Heart left ventricle (tissue), 16 donors: ENCODE measurements around the gene PARD3B. TPM values are rescaled to one million over a fixed set of nuclear protein-coding genes. Genes with fewer than 3 reads are reported as not detected.

Source experiments
- ATAC-seq, 4 donors: fragments of 200-7000 bp; cut with Tn5 transposase; one replicate each; pipeline ENCODE4 v1.9.1; 2020 to 2022; ENCODE audit warnings: moderate library complexity in 4 of 4, mild to moderate bottlenecking in 3 of 4, moderate number of reproducible peaks in 1 of 4
- DNase-seq, 5 donors: peaks; one replicate each; pipeline ENCODE4 v3.0.0-alpha.2; 2020
- H3K27ac ChIP-seq, 12 donors: fragments of 200-600 bp; sonication (generic) in 4 of 12; one replicate each; pipeline versions ENCODE4 v1.5.0 to v1.8.0; 2016 to 2022; ENCODE audit warnings: mild to moderate bottlenecking in 2 of 12
- H3K27me3 ChIP-seq, 9 donors: fragments of 200-600 bp; sonication (generic) in 2 of 9; one replicate each; pipeline versions ENCODE4 v1.5.1 to v1.8.0; 2016 to 2022; ENCODE audit warnings: mild to moderate bottlenecking in 3 of 9
- H3K36me3 ChIP-seq, 9 donors: fragments of 200-600 bp; sonication (generic) in 2 of 9; one replicate each; pipeline versions ENCODE4 v1.5.0 to v1.8.0; 2018 to 2022; ENCODE audit warnings: mild to moderate bottlenecking in 2 of 9
- H3K4me1 ChIP-seq, 12 donors: fragments of 200-600 bp; sonication (generic) in 4 of 12; one replicate each; pipeline versions ENCODE4 v1.5.0 to v1.8.0; 2016 to 2022; ENCODE audit warnings: mild to moderate bottlenecking in 3 of 12
- H3K4me3 ChIP-seq, 12 donors: fragments of 200-600 bp; sonication (generic) in 4 of 12; one replicate each; pipeline versions ENCODE4 v1.5.0 to v1.8.0; 2017 to 2022; ENCODE audit warnings: mild to moderate bottlenecking in 9 of 12, moderate library complexity in 4 of 12
- H3K9me3 ChIP-seq, 12 donors: fragments of 200-600 bp; sonication (generic) in 4 of 12; one replicate each; pipeline versions ENCODE4 v1.5.0 to v1.8.0; 2016 to 2022; ENCODE audit warnings: mild to moderate bottlenecking in 1 of 12
- POLR2A ChIP-seq, 2 donors: fragments of 450-650 bp; IDR thresholded peaks; one replicate each; pipeline ENCODE4 v1.6.1; 2017; ENCODE audit warnings: antibody characterized with exemption in 2 of 2, mild to moderate bottlenecking in 2 of 2, moderate library complexity in 2 of 2
- WGBS, 4 donors: extraction: QIAGEN DNeasy Blood & Tissue Kit in 2 of 4; methylation state at CpG; one replicate each; pipeline versions ENCODE4 v1.1.5 to v1.1.7; 2013 to 2018; 5-methylcytosine and 5-hydroxymethylcytosine counted together
- intact Hi-C, 10 donors: fragments of 100-400 bp; cut with DNase I; formaldehyde crosslinking; loops; one replicate each; pipeline versions ENCODE4 v1.11.1 to v1.14.2; 2022
- polyA plus RNA-seq, 2 donors: library from polyadenylated mRNA; stranded (reverse); fragments of 200-250 nt; gene quantifications; one replicate each; pipeline ENCODE4 v1.2.3, GENCODE V29; 2013
- total RNA-seq, 9 donors: library from RNA; depleted of rRNA in 2 of 9; stranded (reverse); fragments of >200 nt in 2 of 9; fragmentation: NEBNext Ultra II Directional in 3 of 9; extraction: Animal tissue kit (Norgen Biotek cat#: 25700) in 3 of 9; gene quantifications; one replicate each; pipeline versions ENCODE4 v1.1.0 to v1.2.4, GENCODE V29; 2016 to 2023
- TF ChIP-seq, protein P1 (sequence below), 12 donors: fragments of 200-600 bp; sonication (generic) in 4 of 12; IDR thresholded peaks; one replicate each; pipeline versions ENCODE4 v1.5.0 to v1.8.0; 2018 to 2022; ENCODE audit warnings: antibody characterized with exemption in 12 of 12, mild to moderate bottlenecking in 5 of 12
- donor health status: ischemic (EF 13 %, LVEDD 7.1; RV severe dilation, severe dysfunction).
- donor health status: healthy with polysubstance abuse.
- donor health status: DM: no; HTN: yes; CAD: no.
- donor health status: DM: no; HTN: no; CAD: no.
- donor health status: ischemic (EF 25% LVEDD 6.9; RV normal size, moderate dysfunction).
- donor health status: ischemic (EF 25% LVEDD 5.7; RV mildly dilated, moderate dysfunction).
- donor health status: healthy.
- donor health status: DM: yes; HTN: yes; CAD: no.
- donor health status: ischemic (EF 35%, LVEDD 5.7; RV mildly dilated, moderate dysfunction).
- donor health status: nonischemic (EF 11% LVEDD 7.7; RV severe dilation, severe dysfunction).
- donor health status: DM: yes; HTN: yes; CAD: no.
- donor health status: PGD.
- donor health status: ischemic (EF 29% LVEDD 5.4; RV normal size, mild dysfunction).
- donor health status: nonischemic (EF 23%, LVEDD 6.1; RV moderate dilation, normal function).

The PARD3B gene
- total and polyA plus RNA-seq, 11 donors = 0.71 to 15.1 (median 6.2) TPM

DNA sequence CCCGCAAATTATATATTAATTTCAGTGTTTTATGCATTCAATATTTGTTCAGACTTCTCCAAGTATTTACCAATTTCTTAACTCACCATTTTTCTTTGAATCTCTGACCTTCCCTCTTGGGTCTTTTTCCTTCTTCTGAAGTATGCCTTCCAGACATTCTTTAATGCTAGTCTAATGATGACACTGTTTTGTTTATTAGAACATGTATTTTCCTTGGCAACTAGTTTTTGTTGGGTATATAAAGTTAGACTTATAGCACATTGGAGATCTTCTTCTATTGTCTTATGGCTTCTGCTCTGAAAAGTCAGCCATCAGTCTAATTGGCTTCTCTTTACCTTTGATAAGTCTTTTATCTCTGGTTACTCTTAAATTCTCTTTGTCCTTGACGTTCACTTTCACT is 713.8 kb downstream of the PARD3B start:
- no peak for ATAC-seq
- no peak for DNase-seq
- Histone ChIP-seq H3K4me3 (no peak overlapping the region), H3K36me3 (no peaks in the 10 kb centered on the region), H3K27ac (no peak overlapping the region), H3K27me3 (no peaks in the 10 kb centered on the region), H3K4me1 (no peaks in the 10 kb centered on the region), H3K9me3 (peaks cover 0 to 4% (median 0%) of the 10 kb centered on the region in 12 donors)
- intact Hi-C loops = no loop called here
- 77 to 84% (median 80%) methylated on average over 2 of the region's 2 CpGs for WGBS, 4 donors
- TF ChIP-seq, protein P1, sequence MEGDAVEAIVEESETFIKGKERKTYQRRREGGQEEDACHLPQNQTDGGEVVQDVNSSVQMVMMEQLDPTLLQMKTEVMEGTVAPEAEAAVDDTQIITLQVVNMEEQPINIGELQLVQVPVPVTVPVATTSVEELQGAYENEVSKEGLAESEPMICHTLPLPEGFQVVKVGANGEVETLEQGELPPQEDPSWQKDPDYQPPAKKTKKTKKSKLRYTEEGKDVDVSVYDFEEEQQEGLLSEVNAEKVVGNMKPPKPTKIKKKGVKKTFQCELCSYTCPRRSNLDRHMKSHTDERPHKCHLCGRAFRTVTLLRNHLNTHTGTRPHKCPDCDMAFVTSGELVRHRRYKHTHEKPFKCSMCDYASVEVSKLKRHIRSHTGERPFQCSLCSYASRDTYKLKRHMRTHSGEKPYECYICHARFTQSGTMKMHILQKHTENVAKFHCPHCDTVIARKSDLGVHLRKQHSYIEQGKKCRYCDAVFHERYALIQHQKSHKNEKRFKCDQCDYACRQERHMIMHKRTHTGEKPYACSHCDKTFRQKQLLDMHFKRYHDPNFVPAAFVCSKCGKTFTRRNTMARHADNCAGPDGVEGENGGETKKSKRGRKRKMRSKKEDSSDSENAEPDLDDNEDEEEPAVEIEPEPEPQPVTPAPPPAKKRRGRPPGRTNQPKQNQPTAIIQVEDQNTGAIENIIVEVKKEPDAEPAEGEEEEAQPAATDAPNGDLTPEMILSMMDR (IDR thresholded peaks at IDR 0.05) = no peak
- TF ChIP-seq POLR2A (IDR thresholded peaks at IDR 0.05) = no peak

DNA sequence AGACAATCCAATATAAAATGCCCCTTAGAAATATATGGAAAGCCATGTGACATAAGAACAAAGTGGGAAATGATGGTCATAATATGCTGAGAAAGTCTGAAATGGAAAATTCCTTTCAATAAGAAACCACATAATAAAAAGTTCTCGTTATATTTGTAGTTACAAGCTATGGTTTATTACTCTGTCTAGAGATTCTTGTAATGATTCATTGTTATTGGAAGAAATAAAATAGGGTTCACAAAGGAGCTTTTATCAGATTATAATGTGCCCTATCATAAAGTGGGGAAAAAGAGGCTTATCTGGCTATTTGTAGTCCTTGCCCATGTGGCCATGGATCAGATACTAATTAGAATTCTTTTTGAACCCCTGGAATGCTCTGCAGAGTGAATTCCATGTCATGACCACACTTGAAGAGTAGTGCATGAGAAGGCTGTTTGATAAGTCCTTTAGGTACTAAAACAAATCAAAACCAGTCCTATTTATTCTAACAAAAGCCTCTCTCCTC is 716.3 kb downstream of the PARD3B start:
- 87 to 96% (median 94%) methylated on average over 1 of the region's 1 CpG for WGBS, 4 donors

DNA sequence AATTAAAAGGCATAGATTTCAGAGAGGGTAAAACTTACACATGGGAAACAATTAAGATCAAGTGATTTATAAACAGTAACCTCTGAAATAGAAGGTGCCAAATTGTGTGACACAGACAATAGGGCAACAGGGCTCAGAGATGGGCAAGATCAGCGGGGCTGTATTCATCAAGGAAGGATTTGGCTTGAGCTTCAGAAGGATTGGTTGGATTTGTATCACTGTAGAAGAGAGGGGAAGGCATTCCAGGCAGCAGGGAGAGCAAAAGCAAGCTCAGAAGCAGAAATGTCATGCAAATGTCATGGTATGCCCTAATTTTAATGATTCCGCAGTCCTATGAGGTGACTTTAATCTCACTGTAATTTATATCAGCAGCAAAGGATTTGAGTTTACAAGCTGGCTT is 722.0 kb downstream of the PARD3B start:
- intact Hi-C loops = no loop called here
- Histone ChIP-seq H3K27me3 (no peaks in the 10 kb centered on the region), H3K4me1 (no peaks in the 10 kb centered on the region), H3K9me3 (peaks cover 0 to 4% (median 0%) of the 10 kb centered on the region in 12 donors), H3K36me3 (no peaks in the 10 kb centered on the region), H3K27ac (no peak overlapping the region), H3K4me3 (no peak overlapping the region)
- TF ChIP-seq POLR2A (IDR thresholded peaks at IDR 0.05) = no peak
- TF ChIP-seq, protein P1 (IDR thresholded peaks at IDR 0.05) = no peak
- DNase-seq (no peak), ATAC-seq (no peak)
- 94 to 97% (median 96%) methylated on average over 2 of the region's 2 CpGs for WGBS, 4 donors

More for the DNA sequence above, 716.3 kb downstream of the PARD3B start:
- DNase-seq (no peak), ATAC-seq (no peak)
- TF ChIP-seq, protein P1 (IDR thresholded peaks at IDR 0.05) = no peak
- no peak for TF ChIP-seq POLR2A (IDR thresholded peaks at IDR 0.05)
- Histone ChIP-seq H3K27me3 (no peaks in the 10 kb centered on the region), H3K36me3 (no peaks in the 10 kb centered on the region), H3K27ac (no peak overlapping the region), H3K9me3 (peaks cover 0 to 4% (median 0%) of the 10 kb centered on the region in 12 donors), H3K4me1 (no peaks in the 10 kb centered on the region), H3K4me3 (no peak overlapping the region)
- intact Hi-C loops = no loop called here

DNA sequence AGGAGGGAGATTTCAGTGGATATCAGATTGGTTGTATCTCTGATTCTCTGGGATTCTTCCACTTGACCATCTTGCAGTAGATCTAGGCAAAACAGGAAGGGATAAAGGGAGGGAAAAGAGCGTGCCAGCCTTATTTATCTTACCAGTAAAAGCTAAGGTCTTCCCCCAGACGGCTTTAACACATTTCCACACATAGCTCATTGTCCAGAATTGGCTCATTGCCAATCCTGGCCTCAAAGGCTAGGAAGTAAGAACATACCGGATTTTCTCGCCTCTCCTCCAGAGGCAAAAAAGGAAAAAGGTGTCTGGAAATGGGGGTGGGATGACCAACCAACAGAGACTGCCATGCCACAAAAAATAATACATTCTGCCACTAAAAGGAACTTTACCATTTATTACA is 725.4 kb downstream of the PARD3B start:
- ATAC-seq (no peak), DNase-seq (no peak)
- Histone ChIP-seq H3K9me3 (no peaks in the 10 kb centered on the region), H3K36me3 (no peaks in the 10 kb centered on the region), H3K4me1 (no peaks in the 10 kb centered on the region), H3K4me3 (no peak overlapping the region), H3K27ac (no peak overlapping the region), H3K27me3 (no peaks in the 10 kb centered on the region)
- no peak for TF ChIP-seq POLR2A (IDR thresholded peaks at IDR 0.05)
- TF ChIP-seq, protein P1 (IDR thresholded peaks at IDR 0.05) = no peak
- intact Hi-C loops = no loop called here
- WGBS, 4 donors = 47 to 55% (median 52%) methylated on average over 4 of the region's 4 CpGs
